Keratinocyte (primary cell): ENCODE data around the gene TMEM266. TPM values are rescaled to one million over a fixed set of nuclear protein-coding genes. Genes with fewer than 3 reads are reported as not detected.

ENCODE experiments used
- DNase-seq: peaks from one replicate; pipeline ENCODE4 v3.0.0-alpha.2; 2011; ENCODE audit warnings: low read depth, missing footprints, low spot score
- FAIRE-seq: peaks from 2 replicates; lab custom pipeline; 2011; peaks lifted over from hg19 to GRCh38; lab: Jason Lieb, UNC
- H2AFZ ChIP-seq: 2 replicates; pipeline ENCODE4 v1.6.0; 2012; ENCODE audit warnings: low read length, control low read depth, inconsistent platforms; ENCODE audit not compliant: control insufficient read depth
- H3K27ac ChIP-seq: 2 replicates; pipeline ENCODE4 v1.5.1; 2011; ENCODE audit warnings: low read length; ENCODE audit not compliant: control insufficient read depth, insufficient read depth
- H3K27me3 ChIP-seq: 3 replicates; pipeline ENCODE4 v1.6.0; 2011; ENCODE audit warnings: low read length; ENCODE audit not compliant: control insufficient read depth, insufficient read depth; ENCODE audit errors: extremely low read depth
- H3K36me3 ChIP-seq, 2 experiments: 2 replicates in 1 of 2; 3 replicates in 1 of 2; pipeline ENCODE4 v1.5.1; 2011; ENCODE audit warnings: low read length in 2 of 2, mild to moderate bottlenecking in 1 of 2; ENCODE audit not compliant: control insufficient read depth in 2 of 2, insufficient read depth in 2 of 2; ENCODE audit errors: extremely low read depth in 1 of 2
- H3K4me1 ChIP-seq: 3 replicates; pipeline ENCODE4 v1.5.1; 2011; ENCODE audit warnings: low read length; ENCODE audit not compliant: control insufficient read depth, insufficient read depth; ENCODE audit errors: extremely low read depth
- H3K4me2 ChIP-seq: 3 replicates; pipeline ENCODE4 v1.6.0; 2011; ENCODE audit warnings: low read depth, low read length; ENCODE audit not compliant: control insufficient read depth, insufficient read depth; ENCODE audit errors: extremely low read depth
- H3K4me3 ChIP-seq, 3 experiments: fragments of 200-600 bp in 1 of 3; sonication (generic) in 1 of 3; 2 replicates in 2 of 3; 3 replicates in 1 of 3; pipeline ENCODE4 v1.5.1; 2011 to 2016; ENCODE audit warnings: low read length in 3 of 3, mild to moderate bottlenecking in 3 of 3, control low read depth in 2 of 3, inconsistent platforms in 1 of 3, low read depth in 1 of 3, mixed read lengths in 1 of 3, mixed run types in 1 of 3, moderate library complexity in 1 of 3; ENCODE audit not compliant: control insufficient read depth in 2 of 3, insufficient read depth in 2 of 3; ENCODE audit errors: extremely low read depth in 1 of 3
- H3K79me2 ChIP-seq: 2 replicates; pipeline ENCODE4 v1.6.0; 2012; ENCODE audit warnings: low read length; ENCODE audit not compliant: control insufficient read depth, insufficient read depth
- H3K9ac ChIP-seq: 3 replicates; pipeline ENCODE4 v1.6.0; 2011; ENCODE audit warnings: low read length; ENCODE audit not compliant: control insufficient read depth, insufficient read depth; ENCODE audit errors: extremely low read depth
- H3K9me1 ChIP-seq: 3 replicates; pipeline ENCODE4 v1.6.0; 2011; ENCODE audit warnings: low read length; ENCODE audit not compliant: control insufficient read depth, insufficient read depth; ENCODE audit errors: extremely low read depth
- H3K9me3 ChIP-seq: 2 replicates; pipeline ENCODE4 v1.5.1; 2012; ENCODE audit warnings: low read depth, low read length; ENCODE audit not compliant: control insufficient read depth
- H4K20me1 ChIP-seq: 3 replicates; pipeline ENCODE4 v1.6.0; 2011; ENCODE audit warnings: low read length; ENCODE audit not compliant: control insufficient read depth, insufficient read depth; ENCODE audit errors: extremely low read depth
- EZH2 ChIP-seq: IDR thresholded peaks from one replicate; pipeline ENCODE4 v1.6.1; 2012; ENCODE audit warnings: inconsistent platforms, mild to moderate bottlenecking, low read length, moderate library complexity
- dilution Hi-C: fragments of 300-500 bp; cut with MboI; formaldehyde crosslinking; loops from one replicate; pipeline ENCODE4 v1.7.0; 2020; ENCODE audit warnings: low sequenced_read_pairs; ENCODE audit not compliant: extremely low pct_ligation_motif_present
- polyA plus RNA-seq, 5 experiments: library from polyadenylated mRNA; depleted of rRNA in 3 of 5; stranded (reverse) in 3 of 5; stranded (forward) in 1 of 5; unstranded in 1 of 5; fragments of >200 nt; gene quantifications; 1 replicate in 1 of 5; 2 replicates in 3 of 5; 3 replicates in 1 of 5; pipeline versions ENCODE4 v1.2.1 to v1.2.3, GENCODE V29; 2011 to 2012; ENCODE audit warnings: missing spikeins in 2 of 5, low read depth in 1 of 5, low replicate concordance in 1 of 5
- TF ChIP-seq, protein P1 (sequence below), 3 experiments: IDR thresholded peaks in 1 of 3; conservative IDR thresholded peaks in 1 of 3; optimal IDR thresholded peaks in 1 of 3; 2 replicates in 2 of 3; 3 replicates in 1 of 3; pipeline versions ENCODE3 to v1.5.1; 2011; ENCODE audit warnings: low read length in 3 of 3, mild to moderate bottlenecking in 3 of 3, moderate library complexity in 2 of 3, control low read depth in 1 of 3, inconsistent platforms in 1 of 3; ENCODE audit not compliant: insufficient read depth in 2 of 3; ENCODE audit errors: extremely low read depth in 1 of 3

Gene TMEM266
- polyA plus RNA-seq, 1 donor (not counting 4 experiments of a cell fraction or from before 2014, with no cell fraction given), result 0.03 TPM

DNA sequence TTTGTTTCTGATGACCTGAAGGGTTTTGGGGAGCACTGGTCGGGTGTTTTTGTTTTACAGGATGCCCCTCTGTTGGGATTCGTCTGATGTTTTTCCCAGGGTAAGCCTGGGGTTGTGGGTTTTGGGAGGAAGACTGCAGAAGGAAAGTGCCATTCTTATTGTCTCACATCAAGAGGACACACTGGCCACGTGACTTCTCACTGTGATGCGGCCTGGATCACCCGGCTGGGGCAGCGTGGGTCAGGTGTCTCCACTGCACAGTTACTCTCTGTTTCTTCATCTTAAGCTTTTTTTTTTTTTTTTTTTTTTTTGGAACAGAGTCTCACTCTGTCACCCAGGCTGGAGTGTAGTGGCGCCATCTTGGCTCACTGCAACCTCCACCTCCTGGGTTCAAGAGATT, 120.5 kb downstream of the TMEM266 start:
- H3K9me1 ChIP-seq, result no peaks in the 10 kb centered on the region
- no peaks in the 10 kb centered on the region for H3K27me3 ChIP-seq
- no peak overlapping the region for H3K27ac ChIP-seq
- H3K79me2 ChIP-seq, result no peaks in the 10 kb centered on the region
- FAIRE-seq (no peak), DNase-seq (no peak)
- peaks cover 2% of the 10 kb centered on the region for H3K9me3 ChIP-seq
- H3K4me3 ChIP-seq, result no peak overlapping the region
- no peaks in the 10 kb centered on the region for H3K36me3 ChIP-seq
- no peaks in the 10 kb centered on the region for H4K20me1 ChIP-seq
- no peak overlapping the region for H3K4me2 ChIP-seq
- H2AFZ ChIP-seq, result no peak overlapping the region
- TF ChIP-seq EZH2, result no peak
- TF ChIP-seq, protein P1, sequence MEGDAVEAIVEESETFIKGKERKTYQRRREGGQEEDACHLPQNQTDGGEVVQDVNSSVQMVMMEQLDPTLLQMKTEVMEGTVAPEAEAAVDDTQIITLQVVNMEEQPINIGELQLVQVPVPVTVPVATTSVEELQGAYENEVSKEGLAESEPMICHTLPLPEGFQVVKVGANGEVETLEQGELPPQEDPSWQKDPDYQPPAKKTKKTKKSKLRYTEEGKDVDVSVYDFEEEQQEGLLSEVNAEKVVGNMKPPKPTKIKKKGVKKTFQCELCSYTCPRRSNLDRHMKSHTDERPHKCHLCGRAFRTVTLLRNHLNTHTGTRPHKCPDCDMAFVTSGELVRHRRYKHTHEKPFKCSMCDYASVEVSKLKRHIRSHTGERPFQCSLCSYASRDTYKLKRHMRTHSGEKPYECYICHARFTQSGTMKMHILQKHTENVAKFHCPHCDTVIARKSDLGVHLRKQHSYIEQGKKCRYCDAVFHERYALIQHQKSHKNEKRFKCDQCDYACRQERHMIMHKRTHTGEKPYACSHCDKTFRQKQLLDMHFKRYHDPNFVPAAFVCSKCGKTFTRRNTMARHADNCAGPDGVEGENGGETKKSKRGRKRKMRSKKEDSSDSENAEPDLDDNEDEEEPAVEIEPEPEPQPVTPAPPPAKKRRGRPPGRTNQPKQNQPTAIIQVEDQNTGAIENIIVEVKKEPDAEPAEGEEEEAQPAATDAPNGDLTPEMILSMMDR (optimal IDR thresholded peaks at IDR 0.05 in 1 of 3, IDR thresholded peaks at IDR 0.05 in 1 of 3, conservative IDR thresholded peaks at IDR 0.05 in 1 of 3; ENCODE audit: extremely low read depth in 1 of 3, insufficient read depth in 2 of 3, low read length in 3 of 3), result no peak
- dilution Hi-C loops, result no loop called here
- no peak overlapping the region for H3K9ac ChIP-seq
- peaks cover 14% of the 10 kb centered on the region for H3K4me1 ChIP-seq

DNA sequence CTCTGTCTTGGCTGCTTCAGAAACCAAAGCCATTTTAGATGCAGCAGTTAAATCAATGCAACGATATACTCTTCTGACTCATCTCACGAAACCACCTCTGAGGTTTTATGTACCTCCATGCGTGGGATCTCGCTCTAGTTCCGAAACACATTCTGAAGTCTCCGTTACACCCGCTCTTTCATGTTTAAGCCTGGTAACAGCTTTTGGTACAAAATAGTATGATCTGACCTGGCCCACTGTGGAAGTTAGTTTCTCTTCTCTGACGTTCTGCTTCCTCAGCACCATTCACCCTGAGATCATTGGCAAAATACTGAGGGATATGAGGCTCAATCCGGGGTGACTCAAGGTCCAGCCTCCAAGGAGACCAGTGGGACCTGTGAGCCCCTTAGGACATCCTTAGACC, 121.9 kb downstream of the TMEM266 start:
- H3K27ac ChIP-seq, result no peak overlapping the region
- peaks cover 2% of the 10 kb centered on the region for H3K9me3 ChIP-seq
- H3K4me2 ChIP-seq, result no peak overlapping the region
- peaks cover 19% of the 10 kb centered on the region for H3K4me1 ChIP-seq
- H4K20me1 ChIP-seq, result no peaks in the 10 kb centered on the region
- FAIRE-seq, result no peak
- H3K27me3 ChIP-seq, result no peaks in the 10 kb centered on the region
- dilution Hi-C loops, result no loop called here
- TF ChIP-seq, protein P1 (optimal IDR thresholded peaks at IDR 0.05 in 1 of 3, IDR thresholded peaks at IDR 0.05 in 1 of 3, conservative IDR thresholded peaks at IDR 0.05 in 1 of 3; ENCODE audit: extremely low read depth in 1 of 3, insufficient read depth in 2 of 3, low read length in 3 of 3), result no peak
- TF ChIP-seq EZH2, result no peak
- H3K79me2 ChIP-seq, result no peaks in the 10 kb centered on the region
- H2AFZ ChIP-seq, result no peak overlapping the region
- H3K9me1 ChIP-seq, result no peaks in the 10 kb centered on the region
- no peak overlapping the region for H3K4me3 ChIP-seq
- no peaks in the 10 kb centered on the region for H3K36me3 ChIP-seq
- H3K9ac ChIP-seq, result no peak overlapping the region
- no peak for DNase-seq
